HG03280 (cell line): ENCODE measurements around the gene CYP2A7.
"Not testable (repeated sequence)": the region's sequence is repeated elsewhere in the genome, so short reads cannot be mapped to it uniquely, and the experiment has no call there.

ENCODE experiments used
- ATAC-seq: cut with Tn5 transposase; IDR thresholded peaks from one replicate; pipeline ENCODE4 v1.9.1; 2021; ENCODE audit warnings: mild to moderate bottlenecking, moderate library complexity; ENCODE audit not compliant: unreplicated experiment

Gene CYP2A7

GRCh38 chr19:40882062-40882461 is at the start of gene CYP2A7:
Gene CYP2A7, minus strand, starts transcription at chr19:40882231. Its CDS starts 21 bp downstream, at chr19:40882210.
- ATAC-seq = not testable (repeated sequence)

GRCh38 chr19:40930799-40931198 is 48.8 kb upstream of the CYP2A7 start:
- not testable (repeated sequence) for ATAC-seq

GRCh38 chr19:40929942-40930341 is 47.9 kb upstream of the CYP2A7 start:
- not testable (repeated sequence) for ATAC-seq

- ATAC-seq = no peak
These were observed 46.8 kb upstream of the CYP2A7 start for GRCh38 chr19:40928850-40929249.

- ATAC-seq = no peak
These were observed 45.5 kb upstream of the CYP2A7 start for GRCh38 chr19:40927567-40927966.

DNA sequence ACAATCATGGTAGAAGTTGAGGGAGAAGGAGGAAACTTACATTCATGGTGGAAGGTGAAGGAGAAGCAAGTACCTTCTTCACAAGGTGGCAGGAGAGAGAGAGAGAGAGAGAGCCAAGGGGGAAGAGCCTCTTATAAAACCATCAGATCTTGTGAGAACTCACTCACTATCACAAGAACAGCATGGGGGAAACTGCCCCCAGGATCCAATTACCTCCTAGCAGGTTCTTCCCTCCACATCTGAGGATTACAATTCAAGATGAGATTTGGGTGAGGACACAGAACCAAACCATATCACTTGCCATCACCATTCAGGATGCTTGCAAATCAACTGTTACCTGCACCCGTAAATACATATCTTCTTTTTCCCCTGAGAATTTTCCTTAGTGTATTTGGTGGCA is 44.2 kb upstream of the CYP2A7 start:
- not testable (repeated sequence) for ATAC-seq

- ATAC-seq = no peak
These were observed 41.9 kb upstream of the CYP2A7 start for GRCh38 chr19:40923934-40924391.

DNA sequence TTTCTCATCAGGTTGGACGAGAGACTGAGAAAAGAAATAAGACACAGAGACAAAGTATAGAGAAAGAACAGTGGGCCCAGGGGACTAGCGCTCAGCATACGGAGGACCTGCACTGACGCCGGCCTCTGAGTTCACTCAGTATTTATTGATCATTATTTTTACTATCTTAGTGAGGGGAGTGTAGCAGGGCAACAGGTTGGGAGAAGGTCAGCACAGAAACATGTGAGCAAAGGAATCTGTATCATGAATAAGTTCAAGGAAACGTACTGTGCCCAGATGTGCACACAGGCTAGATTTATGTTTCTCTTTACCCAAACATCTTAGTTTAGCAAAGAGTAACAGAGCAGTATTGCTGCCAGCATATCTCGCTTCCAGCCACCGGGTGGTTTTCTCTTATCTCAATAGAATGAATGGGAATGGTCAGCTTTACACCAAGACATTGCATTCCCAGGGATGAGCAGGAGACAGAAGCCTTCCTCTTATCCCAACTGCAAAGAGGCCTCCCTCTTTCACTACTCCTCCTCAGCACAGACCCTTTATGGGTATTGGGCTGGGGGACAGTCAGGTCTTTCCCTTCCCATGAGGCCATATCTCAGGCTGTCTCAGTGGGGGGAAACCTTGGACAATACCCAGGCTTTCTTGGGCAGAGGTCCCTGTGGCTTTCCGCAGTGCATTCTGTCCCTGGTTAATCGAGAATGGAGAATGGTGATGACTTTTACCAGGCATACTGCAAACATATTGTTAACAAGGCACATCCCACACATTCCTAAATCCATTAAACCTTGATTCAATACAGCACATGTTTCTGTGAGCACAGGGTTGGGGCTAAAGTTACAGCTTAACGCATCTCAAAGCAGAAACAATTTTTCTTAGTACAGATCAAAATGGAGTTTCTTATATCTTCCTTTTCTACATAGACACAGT is 40.5 kb upstream of the CYP2A7 start:
- not testable (repeated sequence) for ATAC-seq

- no peak for ATAC-seq
These were observed 39.2 kb upstream of the CYP2A7 start for GRCh38 chr19:40921005-40921897.

- ATAC-seq = no peak
These were observed 38.4 kb upstream of the CYP2A7 start for GRCh38 chr19:40920300-40921004.

GRCh38 chr19:40919530-40920299 is 37.7 kb upstream of the CYP2A7 start:
- not testable (repeated sequence) for ATAC-seq

- not testable (repeated sequence) for ATAC-seq
These were observed 36.3 kb upstream of the CYP2A7 start for GRCh38 chr19:40918303-40918702.

GRCh38 chr19:40908976-40909375 is 26.9 kb upstream of the CYP2A7 start:
- no peak for ATAC-seq

GRCh38 chr19:40907968-40908735 is 26.1 kb upstream of the CYP2A7 start:
- ATAC-seq = no peak

- ATAC-seq = no peak
These were observed 24.5 kb upstream of the CYP2A7 start for GRCh38 chr19:40906512-40906911.

DNA sequence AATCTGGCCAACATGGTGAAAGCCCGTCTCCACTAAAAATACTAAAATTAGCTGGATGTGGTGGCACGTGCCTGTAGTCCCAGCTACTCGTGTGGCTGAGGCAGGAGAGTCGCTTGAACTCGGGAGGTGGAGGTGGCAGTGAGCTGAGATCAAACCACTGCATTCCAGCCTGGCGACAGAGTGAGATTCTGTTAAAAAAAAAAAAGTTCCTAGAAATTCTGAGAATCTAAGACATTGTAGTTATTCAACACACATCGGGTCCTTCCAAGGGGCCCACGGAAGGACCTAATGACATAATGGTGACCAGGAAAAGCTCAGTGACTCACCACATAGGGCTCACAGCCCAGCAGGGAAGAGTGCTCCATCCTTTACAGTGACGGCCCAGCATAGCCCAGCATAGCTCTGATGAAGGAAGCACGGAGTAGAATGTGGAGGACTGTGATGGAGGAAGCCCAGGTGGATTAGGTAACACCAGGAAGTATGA is 22.7 kb upstream of the CYP2A7 start:
- not testable (repeated sequence) for ATAC-seq

DNA sequence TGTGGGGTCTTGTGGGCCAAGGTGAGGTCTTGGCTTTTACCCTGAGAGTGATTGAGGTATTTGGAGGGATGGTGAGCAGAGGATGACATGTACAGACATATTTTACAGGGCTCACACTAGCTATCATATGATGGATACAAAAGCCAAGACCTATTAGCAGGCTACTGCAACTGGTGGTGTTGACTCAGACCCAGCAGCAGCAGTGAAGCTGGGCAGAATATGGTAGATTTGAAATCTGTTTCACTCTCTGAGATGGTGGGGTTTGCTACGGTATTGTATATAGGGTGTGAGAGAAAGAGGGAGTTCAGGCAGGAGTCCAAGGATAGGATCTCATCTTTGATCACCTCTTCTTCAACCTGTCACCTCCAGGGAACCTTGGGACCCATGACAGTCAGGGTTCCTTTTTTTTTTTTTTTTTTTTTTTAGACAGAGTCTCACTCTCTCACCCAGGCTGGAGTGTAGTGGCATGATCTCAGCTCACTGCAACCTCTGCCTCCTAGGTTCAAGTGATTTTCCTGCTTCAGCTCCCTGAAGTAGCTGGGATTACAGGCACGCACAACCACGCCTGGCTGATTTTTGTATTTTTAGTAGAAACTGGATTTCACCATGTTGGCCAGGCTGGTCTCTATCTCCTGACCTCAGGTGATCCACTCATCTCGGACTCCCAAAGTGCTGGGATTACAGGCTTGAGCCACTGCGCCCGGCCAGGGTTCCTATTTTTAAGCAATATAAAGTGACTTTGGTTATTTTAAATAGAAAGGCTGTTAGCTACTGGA is 20.1 kb upstream of the CYP2A7 start:
- not testable (repeated sequence) for ATAC-seq

- ATAC-seq = not testable (repeated sequence)
These were observed 18.5 kb upstream of the CYP2A7 start for GRCh38 chr19:40900521-40900920.
